OCI-LY3 (cell line): Measurements from ENCODE around the gene HEXB.
"Not testable (repeated sequence)": the region's sequence is repeated elsewhere in the genome, so short reads cannot be mapped to it uniquely, and the experiment has no call there.

Experiments used
- H2AFZ ChIP-seq: fragments of 200-600, 300-600 bp; shearing (Covaris generic); 2 replicates; pipeline ENCODE4 v1.6.0; 2014; ENCODE audit warnings: antibody characterized with exemption, low read depth, low read length
- H3K27ac ChIP-seq: fragments of 200-600, 300-600 bp; sonication (generic); 2 replicates; pipeline ENCODE4 v1.5.1; 2014; ENCODE audit warnings: mild to moderate bottlenecking, low read length, moderate library complexity, mixed read lengths
- H3K27me3 ChIP-seq: fragments of 200-600, 300-600 bp; sonication (generic); 2 replicates; pipeline ENCODE4 v1.6.1; 2014; ENCODE audit warnings: low read depth, low read length, mixed read lengths
- H3K36me3 ChIP-seq: fragments of 200-600, 300-600 bp; sonication (generic); replicated peaks from 2 replicates; pipeline ENCODE3; 2014; ENCODE audit warnings: low read depth, low read length, mixed read lengths
- H3K4me1 ChIP-seq: fragments of 300-600, 200-600 bp; sonication (generic); 2 replicates; pipeline ENCODE4 v1.6.1; 2014; ENCODE audit warnings: low read length, mixed read lengths
- H3K4me2 ChIP-seq: fragments of 200-600, 300-600 bp; sonication (generic); 2 replicates; pipeline ENCODE4 v1.6.1; 2014; ENCODE audit warnings: low read length, mixed read lengths
- H3K4me3 ChIP-seq: fragments of 300-600, 200-600 bp; sonication (generic); 2 replicates; pipeline ENCODE4 v1.5.1; 2014; ENCODE audit warnings: antibody characterized with exemption, mild to moderate bottlenecking, low read length, moderate library complexity
- H3K79me2 ChIP-seq: fragments of 300-600, 200-600 bp; shearing (Covaris generic); 2 replicates; pipeline ENCODE4 v1.6.1; 2014; ENCODE audit warnings: mild to moderate bottlenecking, low read length, mixed read lengths
- H3K9ac ChIP-seq: fragments of 300-600, 200-600 bp; shearing (Covaris generic); 2 replicates; pipeline ENCODE4 v1.6.0; 2014; ENCODE audit warnings: mild to moderate bottlenecking, low read length, moderate library complexity
- H3K9me3 ChIP-seq: fragments of 200-600, 300-600 bp; shearing (Covaris generic); 2 replicates; pipeline ENCODE4 v1.6.1; 2014; ENCODE audit warnings: low read length, mixed read lengths; ENCODE audit not compliant: insufficient read depth
- H4K20me1 ChIP-seq: fragments of 200-600, 300-600 bp; sonication (generic); 2 replicates; pipeline ENCODE4 v1.6.1; 2016; ENCODE audit warnings: low read length, mixed read lengths; ENCODE audit not compliant: insufficient read depth
- CTCF ChIP-seq: fragments of 200-600, 300-600 bp; sonication (generic); IDR thresholded peaks from 2 replicates; pipeline ENCODE4 v1.5.1; 2014; ENCODE audit warnings: antibody characterized with exemption, low read length, low read depth
- EZH2phosphoT487 ChIP-seq: fragments of 200-600 bp; shearing (Covaris generic); IDR thresholded peaks from 2 replicates; pipeline ENCODE4 v1.6.1; 2018; ENCODE audit warnings: antibody characterized with exemption, mixed run types, low read depth

Gene HEXB

GRCh38 chr5:74736759-74737158 lies 51.7 kb downstream of the HEXB start:
- peaks cover 4% of the 10 kb centered on the region for H3K36me3 ChIP-seq
- H3K4me1 ChIP-seq: no peaks in the 10 kb centered on the region
- TF ChIP-seq CTCF (no peak), EZH2phosphoT487 (no peak)
- no peak overlapping the region for H2AFZ ChIP-seq
- H3K79me2 ChIP-seq: no peaks in the 10 kb centered on the region
- no peaks in the 10 kb centered on the region for H4K20me1 ChIP-seq
- H3K9me3 ChIP-seq: no peaks in the 10 kb centered on the region
- H3K9ac ChIP-seq: no peak overlapping the region
- no peaks in the 10 kb centered on the region for H3K27me3 ChIP-seq
- no peak overlapping the region for H3K4me2 ChIP-seq
- H3K4me3 ChIP-seq: no peak overlapping the region
- H3K27ac ChIP-seq: no peak overlapping the region

GRCh38 chr5:74738406-74738805 lies 53.4 kb downstream of the HEXB start:
- no peak overlapping the region for H3K4me2 ChIP-seq
- no peaks in the 10 kb centered on the region for H3K27me3 ChIP-seq
- no peak for TF ChIP-seq CTCF
- TF ChIP-seq EZH2phosphoT487: no peak
- H3K27ac ChIP-seq: no peak overlapping the region
- H3K9me3 ChIP-seq: no peaks in the 10 kb centered on the region
- peaks cover 4% of the 10 kb centered on the region for H3K36me3 ChIP-seq
- H3K4me3 ChIP-seq: no peak overlapping the region
- H2AFZ ChIP-seq: no peak overlapping the region
- no peaks in the 10 kb centered on the region for H4K20me1 ChIP-seq
- H3K4me1 ChIP-seq: no peaks in the 10 kb centered on the region
- no peak overlapping the region for H3K9ac ChIP-seq
- no peaks in the 10 kb centered on the region for H3K79me2 ChIP-seq

- not testable (repeated sequence) for H3K79me2 ChIP-seq, H3K27ac ChIP-seq, H3K9me3 ChIP-seq, H3K4me1 ChIP-seq, H2AFZ ChIP-seq, H4K20me1 ChIP-seq, H3K4me3 ChIP-seq, H3K36me3 ChIP-seq, H3K27me3 ChIP-seq, H3K9ac ChIP-seq, H3K4me2 ChIP-seq
These were observed 63.7 kb downstream of the HEXB start for GRCh38 chr5:74748742-74749141.

GRCh38 chr5:74761241-74761640 lies 76.2 kb downstream of the HEXB start:
- Histone ChIP-seq H3K4me2 (no peak overlapping the region), H3K36me3 (peaks cover 4% of the 10 kb centered on the region), H3K9ac (no peak overlapping the region), H4K20me1 (no peaks in the 10 kb centered on the region), H2AFZ (no peak overlapping the region), H3K9me3 (no peaks in the 10 kb centered on the region), H3K79me2 (peaks cover 20% of the 10 kb centered on the region), H3K4me3 (no peak overlapping the region), H3K27me3 (no peaks in the 10 kb centered on the region), H3K4me1 (peaks cover 6% of the 10 kb centered on the region), H3K27ac (no peak overlapping the region)
- TF ChIP-seq CTCF (no peak), EZH2phosphoT487 (no peak)

GRCh38 chr5:74762599-74762998 lies 77.6 kb downstream of the HEXB start:
- no peak overlapping the region for H3K4me2 ChIP-seq
- H2AFZ ChIP-seq: no peak overlapping the region
- H3K36me3 ChIP-seq: peaks cover 4% of the 10 kb centered on the region
- H3K27ac ChIP-seq: no peak overlapping the region
- H3K9ac ChIP-seq: no peak overlapping the region
- no peaks in the 10 kb centered on the region for H3K27me3 ChIP-seq
- no peaks in the 10 kb centered on the region for H3K9me3 ChIP-seq
- no peaks in the 10 kb centered on the region for H4K20me1 ChIP-seq
- peaks cover 6% of the 10 kb centered on the region for H3K4me1 ChIP-seq
- H3K79me2 ChIP-seq: peaks cover 33% of the 10 kb centered on the region
- no peak overlapping the region for H3K4me3 ChIP-seq
- TF ChIP-seq EZH2phosphoT487 (no peak), CTCF (no peak)
